GM10847 (cell line): ENCODE data around the gene WTAP.
A peak's percentile ranks its signal among the peaks of the same experiment; 100 is the strongest.

Experiments used
- POLR2A ChIP-seq: IDR thresholded peaks from 2 replicates; pipeline ENCODE4 v1.6.1; 2011; ENCODE audit not compliant: insufficient read length; ENCODE audit errors: extremely low read depth

The WTAP gene

GRCh38 chr6:159777240-159777904 lies 50.1 kb downstream of the WTAP start:
- no peak for TF ChIP-seq POLR2A

DNA sequence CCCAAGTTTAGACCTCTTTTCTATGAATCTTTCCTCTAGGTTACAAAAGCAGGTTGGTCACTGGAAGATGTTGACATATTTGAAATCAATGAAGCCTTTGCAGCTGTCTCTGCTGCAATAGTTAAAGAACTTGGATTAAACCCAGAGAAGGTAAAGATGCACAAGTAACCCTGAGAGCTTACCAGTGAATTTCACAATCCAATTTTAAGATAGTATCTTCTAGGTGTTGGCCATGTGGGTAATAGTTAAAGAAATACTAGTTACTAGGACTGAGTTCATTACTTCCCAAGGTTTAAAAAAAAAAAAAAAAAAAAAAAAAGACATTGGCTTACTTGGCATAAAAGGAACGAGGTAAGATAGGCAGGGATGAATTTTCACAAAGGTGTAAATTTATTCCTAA lies 50.8 kb downstream of the WTAP start:
- no peak for TF ChIP-seq POLR2A

- TF ChIP-seq POLR2A: no peak
Measured at GRCh38 chr6:159778542-159779103, 51.3 kb downstream of the WTAP start.

- TF ChIP-seq POLR2A: no peak
Measured at GRCh38 chr6:159788276-159788675, 61.0 kb downstream of the WTAP start.

- no peak for TF ChIP-seq POLR2A
Measured at GRCh38 chr6:159788753-159789376, 61.6 kb downstream of the WTAP start.

GRCh38 chr6:159789377-159790148 lies 62.3 kb downstream of the WTAP start, which contains the start of gene TCP1:
TCP1 (minus strand) TSS chr6:159789602; CDS start chr6:159789468, 134 bp downstream.
- peak; percentile 93 for TF ChIP-seq POLR2A

DNA sequence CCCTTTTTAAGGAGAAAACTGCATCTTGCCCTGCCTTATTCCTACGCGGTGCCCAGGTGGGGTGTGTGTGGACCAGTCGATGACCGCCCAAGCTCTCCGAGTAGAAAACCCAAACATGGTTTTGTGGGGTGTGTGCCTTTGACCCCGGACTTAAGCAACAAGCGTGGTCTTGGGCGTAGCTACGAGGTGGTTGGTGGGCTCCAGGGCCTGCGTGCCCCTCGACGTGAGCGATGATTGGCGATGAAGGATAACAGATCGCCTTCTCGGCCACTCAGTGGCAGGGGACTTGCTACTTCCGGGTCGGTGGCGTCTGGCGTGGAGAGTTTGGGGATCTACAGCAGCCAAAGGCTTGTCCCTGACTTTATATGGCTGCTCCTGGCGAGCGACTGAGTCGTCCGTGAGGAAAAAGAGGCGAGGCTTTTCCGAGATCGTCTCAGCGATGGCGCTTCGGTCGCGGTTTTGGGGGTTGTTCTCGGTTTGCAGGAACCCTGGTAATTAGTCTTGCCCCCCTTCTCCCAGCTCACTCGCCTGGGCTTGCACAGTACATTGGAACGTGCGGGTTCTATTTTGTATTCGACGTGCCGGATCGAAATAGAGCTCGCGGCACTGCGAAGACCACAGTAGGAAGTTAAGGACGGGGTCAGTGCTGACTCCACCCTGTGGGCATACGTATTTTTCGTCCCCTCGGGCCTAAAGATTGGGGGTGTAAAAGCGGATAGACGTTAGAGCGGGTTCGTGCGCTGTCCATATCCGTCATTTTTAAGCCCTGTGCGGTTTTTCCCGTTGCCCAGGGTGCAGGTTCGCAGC lies 63.0 kb downstream of the WTAP start, which contains the start of gene MRPL18:
MRPL18 (plus strand) TSS at position 319 of the 807 bp plus-strand sequence; CDS start at position 440, 121 bp downstream.
- peak; percentile 50 for TF ChIP-seq POLR2A

- TF ChIP-seq POLR2A: no peak
Measured at GRCh38 chr6:159790956-159791598, 63.8 kb downstream of the WTAP start.

- no peak for TF ChIP-seq POLR2A
Measured at GRCh38 chr6:159797554-159797953, 70.2 kb downstream of the WTAP start.

DNA sequence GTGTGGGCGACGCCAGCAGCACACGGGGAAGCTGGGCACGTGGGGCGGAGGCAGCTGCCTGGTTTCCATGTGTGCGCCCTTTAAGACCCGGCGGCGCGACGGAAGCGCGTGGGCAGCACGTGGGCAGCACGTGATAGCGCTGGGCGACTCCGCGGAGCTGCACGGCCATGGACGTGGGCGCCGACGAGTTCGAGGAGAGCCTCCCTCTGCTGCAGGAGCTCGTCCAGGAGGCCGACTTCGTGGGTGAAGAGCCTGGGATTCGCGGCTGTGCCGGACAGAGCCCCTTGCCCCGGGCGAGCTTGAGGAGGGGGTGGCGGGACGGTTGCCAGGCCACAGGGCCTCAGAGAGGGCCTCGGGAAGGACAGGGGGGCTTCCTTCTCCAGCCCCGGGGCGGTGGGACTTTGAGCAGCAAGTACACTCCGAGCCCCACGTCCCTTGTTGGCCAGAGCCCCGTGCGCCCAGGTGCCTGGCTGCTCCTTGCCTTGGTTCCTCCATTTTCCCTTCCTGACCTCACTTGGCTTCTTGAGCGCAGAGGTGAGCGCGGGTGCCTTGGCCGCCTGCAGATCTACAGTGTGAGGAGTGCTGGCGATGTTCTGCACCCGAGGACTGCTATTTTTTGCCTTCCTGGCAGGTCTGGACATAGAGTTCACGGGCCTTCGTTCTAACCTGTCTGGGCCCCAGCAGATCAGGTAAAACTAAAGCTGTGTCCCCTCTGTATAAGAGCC lies 73.0 kb downstream of the WTAP start, which contains the start of gene PNLDC1:
PNLDC1 (plus strand) TSS at position 136 of the 725 bp plus-strand sequence; CDS start at position 168, 32 bp downstream.
- TF ChIP-seq POLR2A: no peak

- no peak for TF ChIP-seq POLR2A
Measured at GRCh38 chr6:159801935-159802334, 74.6 kb downstream of the WTAP start.

- TF ChIP-seq POLR2A: no peak
Measured at GRCh38 chr6:159804504-159804903, 77.2 kb downstream of the WTAP start.

GRCh38 chr6:159805440-159806020 lies 78.2 kb downstream of the WTAP start:
- TF ChIP-seq POLR2A: no peak
